GM12878 (cell line): ENCODE measurements around the gene DPRX. TPM values are rescaled to one million over a fixed set of nuclear protein-coding genes. Genes with fewer than 3 reads are reported as not detected.

Source experiments
- ATAC-seq: fragments of 200-7000 bp; cut with Tn5 transposase; 3 replicates; pipeline ENCODE4 v1.9.1; 2020; ENCODE audit warnings: mild to moderate bottlenecking, moderate library complexity
- BruUV-seq: library from RNA; stranded (reverse); fragments of 400-500 nt; replicated peaks from 2 replicates; lab custom pipeline; 2021; lab: Mats Ljungman, UMichigan
- CTCF ChIA-PET: fragments of 300-600 bp; sonication (Branson Sonifier 250); formaldehyde crosslinking; extraction: SDS; loops from one replicate; lab custom pipeline; 2021; ENCODE audit warnings: inconsistent platforms; lab: Yijun Ruan, JAX
- POLR2A ChIA-PET: fragments of 350-600 bp; formaldehyde crosslinking; extraction: SDS; loops from one replicate; lab custom pipeline; 2021; ENCODE audit warnings: inconsistent platforms; lab: Charles Lee
- RAD21 ChIA-PET: fragments of 300-600 bp; sonication (Branson Sonifier 250); formaldehyde crosslinking; loops from one replicate; lab custom pipeline; 2023; ENCODE audit warnings: antibody characterized with exemption; ENCODE audit not compliant: unreplicated experiment; lab: Charles Lee
- SMC1A ChIA-PET: fragments of 300-600 bp; sonication (Branson Sonifier 250); formaldehyde crosslinking; loops from one replicate; lab custom pipeline; 2023; ENCODE audit not compliant: unreplicated experiment, uncharacterized antibody; lab: Charles Lee
- DNase-seq: peaks from one replicate; pipeline ENCODE4 v3.0.0-alpha.2; 2011; ENCODE audit warnings: low read depth, low spot score
- FAIRE-seq: peaks from 3 replicates; lab custom pipeline; 2011; peaks lifted over from hg19 to GRCh38; lab: Jason Lieb, UNC
- H2AFZ ChIP-seq: 2 replicates; pipeline ENCODE4 v1.6.0; 2011; ENCODE audit warnings: low read depth, low read length, control low read depth; ENCODE audit not compliant: control insufficient read depth
- H3K27ac ChIP-seq: 2 replicates; pipeline ENCODE4 v1.5.1; 2011; ENCODE audit warnings: control low read depth; ENCODE audit not compliant: control insufficient read depth, insufficient read depth
- H3K27me3 ChIP-seq, 2 experiments: replicated peaks in 1 of 2; 2 replicates each; pipeline versions ENCODE4 v1.6.0 to v1.6.1; 2011; ENCODE audit warnings: low read length in 1 of 2; ENCODE audit not compliant: control insufficient read depth in 2 of 2, insufficient read depth in 2 of 2
- H3K36me3 ChIP-seq, 2 experiments: 2 replicates each; pipeline ENCODE4 v1.5.1; 2011; ENCODE audit warnings: low read length in 1 of 2; ENCODE audit not compliant: control insufficient read depth in 2 of 2, insufficient read depth in 2 of 2
- H3K4me1 ChIP-seq: 2 replicates; pipeline ENCODE4 v1.6.1; 2011; ENCODE audit warnings: mild to moderate bottlenecking, low read length, moderate library complexity, mixed read lengths; ENCODE audit not compliant: control insufficient read depth, insufficient read depth
- H3K4me2 ChIP-seq: 2 replicates; pipeline ENCODE4 v1.6.0; 2011; ENCODE audit warnings: control low read depth; ENCODE audit not compliant: control insufficient read depth, insufficient read depth
- H3K4me3 ChIP-seq: fragments of 200-600 bp; sonication (generic); 2 replicates; pipeline ENCODE4 v1.5.1; 2016
- H3K79me2 ChIP-seq: 2 replicates; pipeline ENCODE4 v1.6.0; 2011; ENCODE audit warnings: low read length; ENCODE audit not compliant: control insufficient read depth, insufficient read depth
- H3K9ac ChIP-seq: 2 replicates; pipeline ENCODE4 v1.8.0; 2011; ENCODE audit warnings: low read length, control low read depth, mixed read lengths; ENCODE audit not compliant: control insufficient read depth, insufficient read depth
- H3K9me3 ChIP-seq: replicated peaks from 3 replicates; pipeline ENCODE4 v1.5.1; 2011; ENCODE audit warnings: mild to moderate bottlenecking, low read length; ENCODE audit not compliant: control insufficient read depth, insufficient read depth
- H4K20me1 ChIP-seq: 2 replicates; pipeline ENCODE4 v1.6.0; 2011; ENCODE audit not compliant: control insufficient read depth, insufficient read depth
- PML ChIP-seq: IDR thresholded peaks from 2 replicates; pipeline ENCODE4 v1.6.1; 2012; ENCODE audit warnings: low read length, inconsistent platforms
- RAD51 ChIP-seq: fragments of 450-650 bp; IDR thresholded peaks from 2 replicates; pipeline ENCODE4 v1.6.1; 2016; ENCODE audit warnings: moderate library complexity, mild to moderate bottlenecking, inconsistent platforms
- SPI1 ChIP-seq: IDR thresholded peaks from 2 replicates; pipeline ENCODE4 v1.6.1; 2011; ENCODE audit warnings: low read depth, mild to moderate bottlenecking, low read length, moderate library complexity, borderline replicate concordance; ENCODE audit not compliant: insufficient read depth
- STAT1 ChIP-seq: fragments of 450-650 bp; conservative IDR thresholded peaks from 2 replicates; pipeline ENCODE4 v1.6.1; 2014; ENCODE audit warnings: antibody characterized with exemption, mild to moderate bottlenecking
- ZBED1 ChIP-seq: IDR thresholded peaks from 2 replicates; pipeline ENCODE4 v1.6.1; 2016; ENCODE audit warnings: borderline replicate concordance
- WGBS: methylation state at CpG from one replicate; pipeline ENCODE4 v1.1.6; 2016; ENCODE audit warnings: low lambda C conversion rate; ENCODE audit not compliant: insufficient replicate concordance, insufficient coverage; ENCODE audit errors: missing lambda C conversion rate; 5-methylcytosine and 5-hydroxymethylcytosine counted together
- in situ Hi-C: fragments of 300-500 bp; cut with MboI; formaldehyde crosslinking; loops from 9 replicates; pipeline ENCODE4 v1.14.3; 2018; ENCODE audit warnings: mixed read lengths
- intact Hi-C: fragments of 100-400 bp; cut with micrococcal nuclease; formaldehyde crosslinking; loops from one replicate; pipeline ENCODE4 v1.14.2; 2022; ENCODE audit not compliant: unreplicated experiment
- polyA plus RNA-seq, 11 experiments: library from polyadenylated mRNA; depleted of rRNA in 4 of 11; unstranded in 6 of 11; stranded (reverse) in 5 of 11; fragments of >200 nt; fragmentation: Nextera tagmentation in 4 of 11; fragmentation: Illumina TruSeq in 1 of 11; extraction: Ambion mirVana in 4 of 11; extraction: Trizol in 1 of 11; gene quantifications; 1 replicate in 1 of 11; 2 replicates in 10 of 11; pipeline versions ENCODE4 v1.2.1 to v1.2.3, GENCODE V29; 2011 to 2016; ENCODE audit warnings: inconsistent platforms in 2 of 11, missing spikeins in 2 of 11, low read depth in 1 of 11
- total RNA-seq, 4 experiments: library from RNA; depleted of rRNA in 3 of 4; stranded (reverse); fragments of >200 nt in 3 of 4; fragmentation: Illumina TruSeq in 1 of 4; extraction: Trizol in 1 of 4; gene quantifications; 2 replicates each; pipeline versions ENCODE4 v1.2.1 to v1.2.3, GENCODE V29; 2013 to 2021
- TF ChIP-seq, protein P1 (sequence below): fragments of 450-650 bp; IDR thresholded peaks from 2 replicates; pipeline ENCODE4 v1.6.1; 2017; ENCODE audit warnings: borderline replicate concordance

DPRX gene
- total and polyA plus RNA-seq, 10 of the 15 experiments (the other 5 are each of a cell fraction or from before 2014, with no cell fraction given): not detected

DNA sequence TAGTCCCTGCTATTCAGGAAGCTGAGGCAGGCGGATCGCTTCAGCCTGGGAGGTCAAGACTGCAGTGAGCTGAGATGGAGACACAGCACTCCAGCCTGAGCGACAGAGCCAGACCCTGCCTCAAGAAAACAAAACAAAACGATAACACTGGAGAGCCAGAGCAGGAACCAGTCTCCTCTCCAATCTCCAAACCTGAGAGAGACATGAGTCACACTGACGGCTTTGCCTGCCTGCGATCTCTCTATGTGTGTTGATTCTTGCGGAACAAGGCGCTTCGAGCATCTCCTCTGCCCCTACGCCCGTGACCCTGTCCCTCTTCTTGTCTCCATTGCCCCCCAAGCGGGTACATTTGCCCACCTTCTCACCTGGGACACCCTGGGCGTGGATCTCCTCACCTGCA is 15.6 kb downstream of the DPRX start:
- no peak overlapping the region for H3K27ac ChIP-seq
- in situ Hi-C loops: no loop called here
- intact Hi-C loops: no loop called here
- no peaks in the 10 kb centered on the region for H4K20me1 ChIP-seq
- ATAC-seq (no peak), DNase-seq (no peak), FAIRE-seq (no peak)
- ChIA-PET RAD21 (no interaction called here), SMC1A (no interaction called here), CTCF (no interaction called here), POLR2A (no interaction called here)
- no peaks in the 10 kb centered on the region for H3K36me3 ChIP-seq
- no TSS peak for BruUV-seq
- TF ChIP-seq SPI1: no peak
- H2AFZ ChIP-seq: no peak overlapping the region
- H3K4me3 ChIP-seq: no peak overlapping the region
- H3K4me1 ChIP-seq: no peaks in the 10 kb centered on the region
- H3K4me2 ChIP-seq: no peak overlapping the region
- WGBS: 57% methylated on average over 13 of the region's 13 CpGs
- H3K9me3 ChIP-seq: no peaks in the 10 kb centered on the region; the same call in 1 of the 3 replicates
- no peaks in the 10 kb centered on the region for H3K79me2 ChIP-seq
- H3K27me3 ChIP-seq: no peaks in the 10 kb centered on the region
- no peak overlapping the region for H3K9ac ChIP-seq

DNA sequence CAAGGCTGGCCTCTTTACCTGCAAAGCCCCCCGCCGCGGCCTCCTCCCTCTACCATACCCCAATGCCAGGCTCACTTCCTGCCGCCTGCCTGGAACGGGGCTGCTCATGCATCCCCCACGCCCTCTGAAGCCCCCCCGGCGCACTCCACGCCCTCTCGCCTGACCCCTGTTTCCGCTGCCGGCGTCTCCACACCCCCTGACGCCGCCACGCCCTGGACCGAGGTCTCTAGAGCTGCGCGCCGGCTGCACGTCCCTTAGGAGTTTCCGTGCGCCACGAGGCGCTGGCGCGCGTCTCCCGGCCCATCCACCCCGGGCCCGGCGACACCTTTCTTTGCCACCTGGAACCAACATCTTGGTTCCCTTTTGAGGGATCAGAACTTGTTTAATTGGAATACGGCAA is 16.0 kb downstream of the DPRX start:
- H3K4me2 ChIP-seq: no peak overlapping the region

More for the DNA sequence above, 16.0 kb downstream of the DPRX start:
- BruUV-seq: no TSS peak
- TF ChIP-seq, protein P1, sequence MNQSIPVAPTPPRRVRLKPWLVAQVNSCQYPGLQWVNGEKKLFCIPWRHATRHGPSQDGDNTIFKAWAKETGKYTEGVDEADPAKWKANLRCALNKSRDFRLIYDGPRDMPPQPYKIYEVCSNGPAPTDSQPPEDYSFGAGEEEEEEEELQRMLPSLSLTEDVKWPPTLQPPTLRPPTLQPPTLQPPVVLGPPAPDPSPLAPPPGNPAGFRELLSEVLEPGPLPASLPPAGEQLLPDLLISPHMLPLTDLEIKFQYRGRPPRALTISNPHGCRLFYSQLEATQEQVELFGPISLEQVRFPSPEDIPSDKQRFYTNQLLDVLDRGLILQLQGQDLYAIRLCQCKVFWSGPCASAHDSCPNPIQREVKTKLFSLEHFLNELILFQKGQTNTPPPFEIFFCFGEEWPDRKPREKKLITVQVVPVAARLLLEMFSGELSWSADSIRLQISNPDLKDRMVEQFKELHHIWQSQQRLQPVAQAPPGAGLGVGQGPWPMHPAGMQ: no peak
- TF ChIP-seq RAD51 (no peak), STAT1 (no peak), PML (no peak), ZBED1 (no peak)
- WGBS: 81% methylated on average over 20 of the region's 33 CpGs
- Histone ChIP-seq H3K9me3 (no peaks in the 10 kb centered on the region; the same call in 1 of the 3 replicates), H3K27ac (no peak overlapping the region), H3K27me3 (no peaks in the 10 kb centered on the region), H3K36me3 (no peaks in the 10 kb centered on the region), H3K4me1 (no peaks in the 10 kb centered on the region), H3K79me2 (no peaks in the 10 kb centered on the region), H3K9ac (no peak overlapping the region), H2AFZ (no peak overlapping the region), H3K4me3 (no peak overlapping the region), H4K20me1 (no peaks in the 10 kb centered on the region)
- FAIRE-seq: no peak
- ChIA-PET CTCF (no interaction called here), RAD21 (no interaction called here), POLR2A (no interaction called here), SMC1A (no interaction called here)
- ATAC-seq: no peak
- intact Hi-C loops (no loop called here), in situ Hi-C loops (no loop called here)
- DNase-seq: no peak
